ENCODE data around the gene SSPN. TPM values are rescaled to one million over a fixed set of nuclear protein-coding genes. Genes with fewer than 3 reads are reported as not detected.

SSPN gene
- total RNA-seq, 1 experiment from 2014 or later, result 10.4 TPM

DNA sequence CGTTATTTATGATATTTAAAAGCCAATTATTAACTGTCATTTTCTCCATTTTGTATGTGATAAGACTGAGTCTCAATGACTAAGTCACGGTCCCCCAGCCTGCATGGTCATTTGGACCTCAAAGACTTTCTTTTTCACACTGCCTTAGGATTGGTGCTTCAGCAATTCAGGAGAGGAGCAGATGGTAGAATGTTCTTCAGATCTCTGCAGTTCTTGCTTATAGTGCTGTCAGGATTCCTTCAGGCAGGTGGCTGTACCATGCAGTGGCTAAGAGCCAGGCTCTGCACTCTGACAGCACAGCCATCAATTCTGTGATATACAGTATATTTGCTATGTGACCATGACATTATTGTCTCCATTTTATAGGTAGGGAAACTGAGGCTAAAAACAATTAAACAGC, 18.7 kb downstream of the SSPN start:
- DNase-seq, result no peak
- H4K20me1 ChIP-seq (ENCODE audit: insufficient read depth), result no peaks in the 10 kb centered on the region
- H3K79me2 ChIP-seq (ENCODE audit: low read depth), result no peaks in the 10 kb centered on the region
- 0 out of 2 replicates have a peak, but pooled peaks cover 5% of the 10 kb centered on the region for H3K9me3 ChIP-seq (ENCODE audit: insufficient read depth, low read depth)
- no peaks in the 10 kb centered on the region for H3F3A ChIP-seq (ENCODE audit: insufficient read depth, low read depth)
- H3K4me2 ChIP-seq, result no peak overlapping the region
- BruUV-seq (replicated peaks), result no TSS peak
- no peaks in the 10 kb centered on the region for H3K27me3 ChIP-seq (ENCODE audit: insufficient read depth, low read depth)
- POLR2A ChIA-PET (ENCODE audit: unreplicated experiment), result interaction anchor here (0.7 kb wide), 1 partner anchor 60 kb away, joined by 3 read pairs; no protein-coding TSS in a partner anchor
- no peak overlapping the region for H2AFZ ChIP-seq
- no peak overlapping the region for H3K4me3 ChIP-seq
- TF ChIP-seq CTCF (conservative IDR thresholded peaks at IDR 0.05), result no peak
- no peak for TF ChIP-seq EZH2 (IDR thresholded peaks at IDR 0.05; ENCODE audit: low read depth)
- intact Hi-C loops (cut with micrococcal nuclease; ENCODE audit: unreplicated experiment), result no loop called here
- CTCF ChIA-PET, result no interaction called here
- H3K27ac ChIP-seq, result no peak overlapping the region
- no peaks in the 10 kb centered on the region for H3K9me2 ChIP-seq (ENCODE audit: insufficient read depth)
- no peaks in the 10 kb centered on the region for H3K4me1 ChIP-seq (replicated peaks; ENCODE audit: insufficient read depth)
- no peaks in the 10 kb centered on the region for H3K36me3 ChIP-seq (ENCODE audit: low read depth)

DNA sequence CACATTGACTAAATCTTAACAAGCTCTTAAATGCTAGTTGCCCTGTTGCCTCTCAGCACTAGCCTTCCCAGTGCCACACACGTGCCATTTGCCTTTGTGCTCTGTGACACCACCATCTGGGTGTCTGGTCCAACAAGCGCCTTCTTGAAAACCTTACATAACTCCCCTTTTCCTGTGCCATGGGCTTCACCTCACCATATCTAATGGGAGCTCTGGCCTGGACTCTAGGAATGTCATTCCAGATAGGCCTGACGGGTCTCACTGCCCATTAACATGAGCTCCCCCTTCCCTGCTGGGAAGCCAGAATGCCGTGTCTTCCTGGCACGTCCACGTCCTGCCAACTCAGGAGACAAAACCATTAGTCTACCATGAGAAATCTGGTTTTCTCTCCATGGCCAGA, 24.4 kb downstream of the SSPN start:
- H2AFZ ChIP-seq, result no peak overlapping the region
- DNase-seq, result no peak
- no peaks in the 10 kb centered on the region for H3K4me1 ChIP-seq (replicated peaks; ENCODE audit: insufficient read depth)
- POLR2A ChIA-PET (ENCODE audit: unreplicated experiment), result no interaction called here
- no peak for TF ChIP-seq EZH2 (IDR thresholded peaks at IDR 0.05; ENCODE audit: low read depth)
- TF ChIP-seq CTCF (conservative IDR thresholded peaks at IDR 0.05), result no peak
- CTCF ChIA-PET, result no interaction called here
- no peaks in the 10 kb centered on the region for H4K20me1 ChIP-seq (ENCODE audit: insufficient read depth)
- no peaks in the 10 kb centered on the region for H3K79me2 ChIP-seq (ENCODE audit: low read depth)
- H3K9me3 ChIP-seq (ENCODE audit: insufficient read depth, low read depth), result 0 out of 2 replicates have a peak, but pooled peaks cover 5% of the 10 kb centered on the region
- H3K4me2 ChIP-seq, result no peak overlapping the region
- no peaks in the 10 kb centered on the region for H3F3A ChIP-seq (ENCODE audit: insufficient read depth, low read depth)
- no peak overlapping the region for H3K4me3 ChIP-seq
- H3K9me2 ChIP-seq (ENCODE audit: insufficient read depth), result no peaks in the 10 kb centered on the region
- H3K27ac ChIP-seq, result no peak overlapping the region
- H3K36me3 ChIP-seq (ENCODE audit: low read depth), result no peaks in the 10 kb centered on the region
- intact Hi-C loops (cut with micrococcal nuclease; ENCODE audit: unreplicated experiment), result loop anchor here (10.0 kb wide), 1 partner anchor 265 kb away; the partner anchor contains the start of gene RASSF8
- H3K27me3 ChIP-seq (ENCODE audit: insufficient read depth, low read depth), result no peaks in the 10 kb centered on the region
- no TSS peak for BruUV-seq (replicated peaks)

- no peak for TF ChIP-seq EZH2 (IDR thresholded peaks at IDR 0.05; ENCODE audit: low read depth)
- no peak for TF ChIP-seq CTCF (conservative IDR thresholded peaks at IDR 0.05)
- no peak for DNase-seq
- no TSS peak for BruUV-seq (replicated peaks)
- H4K20me1 ChIP-seq (ENCODE audit: insufficient read depth), result no peaks in the 10 kb centered on the region
- ChIA-PET CTCF (interaction anchor here (1.0 kb wide), 1 partner anchor 102 kb away, joined by 3 read pairs; no protein-coding TSS in a partner anchor), POLR2A (ENCODE audit: unreplicated experiment) (no interaction called here)
- no peaks in the 10 kb centered on the region for H3K36me3 ChIP-seq (ENCODE audit: low read depth)
- H3K4me2 ChIP-seq, result no peak overlapping the region
- H2AFZ ChIP-seq, result no peak overlapping the region
- H3K27me3 ChIP-seq (ENCODE audit: insufficient read depth, low read depth), result no peaks in the 10 kb centered on the region
- no peaks in the 10 kb centered on the region; the same call in 1 of the 2 replicates for H3K9me3 ChIP-seq (ENCODE audit: insufficient read depth, low read depth)
- H3K27ac ChIP-seq, result no peak overlapping the region
- H3F3A ChIP-seq (ENCODE audit: insufficient read depth, low read depth), result peaks cover 6% of the 10 kb centered on the region; the same call in 1 of the 2 replicates
- H3K79me2 ChIP-seq (ENCODE audit: low read depth), result no peaks in the 10 kb centered on the region
- intact Hi-C loops (cut with micrococcal nuclease; ENCODE audit: unreplicated experiment), result loop anchor here (2.0 to 10.0 kb wide), 2 partner anchors 14 to 270 kb away; partner anchors contain the start of gene RASSF8
- H3K9me2 ChIP-seq (ENCODE audit: insufficient read depth), result no peaks in the 10 kb centered on the region
- H3K4me3 ChIP-seq, result no peak overlapping the region
- peaks cover 7% of the 10 kb centered on the region; the same call in 1 of the 2 replicates for H3K4me1 ChIP-seq (replicated peaks; ENCODE audit: insufficient read depth)
These were observed 29.3 kb downstream of the SSPN start for GRCh38 chr12:26224657-26225056.

Measured in PC-9 (cell line).